ENCODE results near the gene TAP1.

TAP1 gene

DNA sequence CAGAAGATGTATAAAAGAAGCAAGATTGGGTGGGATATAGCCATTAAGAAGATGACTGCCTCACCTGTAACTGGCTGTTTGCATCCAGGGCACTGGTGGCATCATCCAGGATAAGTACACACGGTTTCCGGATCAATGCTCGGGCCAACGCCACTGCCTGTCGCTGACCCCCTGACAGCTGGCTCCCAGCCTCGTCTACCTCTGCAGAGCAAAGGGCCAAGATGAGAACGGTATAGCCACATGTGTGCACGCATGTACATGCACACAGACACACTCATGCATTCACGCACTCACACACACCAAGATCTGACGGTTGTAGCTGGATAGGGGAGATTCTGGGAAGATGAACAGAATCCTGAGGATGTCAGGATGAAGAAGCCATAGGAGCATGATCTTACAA lies 6.5 kb downstream of the TAP1 start:
- CTCF ChIA-PET: interaction anchor here (0.6 kb wide), 1 partner anchor 576 kb away, joined by 3 read pairs; no protein-coding TSS in a partner anchor
- no peak for DNase-seq (ENCODE audit: low spot score)
- TF ChIP-seq, protein P1, sequence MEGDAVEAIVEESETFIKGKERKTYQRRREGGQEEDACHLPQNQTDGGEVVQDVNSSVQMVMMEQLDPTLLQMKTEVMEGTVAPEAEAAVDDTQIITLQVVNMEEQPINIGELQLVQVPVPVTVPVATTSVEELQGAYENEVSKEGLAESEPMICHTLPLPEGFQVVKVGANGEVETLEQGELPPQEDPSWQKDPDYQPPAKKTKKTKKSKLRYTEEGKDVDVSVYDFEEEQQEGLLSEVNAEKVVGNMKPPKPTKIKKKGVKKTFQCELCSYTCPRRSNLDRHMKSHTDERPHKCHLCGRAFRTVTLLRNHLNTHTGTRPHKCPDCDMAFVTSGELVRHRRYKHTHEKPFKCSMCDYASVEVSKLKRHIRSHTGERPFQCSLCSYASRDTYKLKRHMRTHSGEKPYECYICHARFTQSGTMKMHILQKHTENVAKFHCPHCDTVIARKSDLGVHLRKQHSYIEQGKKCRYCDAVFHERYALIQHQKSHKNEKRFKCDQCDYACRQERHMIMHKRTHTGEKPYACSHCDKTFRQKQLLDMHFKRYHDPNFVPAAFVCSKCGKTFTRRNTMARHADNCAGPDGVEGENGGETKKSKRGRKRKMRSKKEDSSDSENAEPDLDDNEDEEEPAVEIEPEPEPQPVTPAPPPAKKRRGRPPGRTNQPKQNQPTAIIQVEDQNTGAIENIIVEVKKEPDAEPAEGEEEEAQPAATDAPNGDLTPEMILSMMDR (conservative IDR thresholded peaks at IDR 0.05; ENCODE audit: low read depth): no peak
- H3K27ac ChIP-seq: no peak overlapping the region
- POLR2A ChIA-PET (ENCODE audit: low non-redundant PET): no interaction called here

DNA sequence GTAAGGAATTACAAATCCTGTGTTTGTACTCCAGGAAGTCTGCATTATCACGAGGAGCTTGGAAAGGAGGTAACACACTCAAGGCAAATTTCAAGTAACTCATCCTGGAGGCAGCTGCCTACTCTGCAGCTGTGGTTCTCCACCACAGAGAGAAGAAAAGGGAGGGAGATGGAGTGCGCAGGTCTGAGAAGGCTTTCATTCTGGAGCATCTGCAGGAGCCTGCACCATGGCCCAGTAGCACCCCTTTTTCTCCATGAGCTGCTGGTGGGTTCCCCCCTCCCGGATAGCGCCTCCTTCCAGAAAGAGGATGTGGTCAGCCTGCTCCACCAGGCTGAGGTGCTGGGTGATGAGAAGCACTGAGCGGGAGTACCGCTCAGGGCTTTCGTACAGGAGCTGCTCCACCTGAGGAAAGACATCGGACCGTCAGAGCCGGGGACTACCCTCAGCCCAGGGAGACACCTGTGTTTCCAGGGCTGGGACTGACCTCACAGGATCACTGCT lies 8.1 kb downstream of the TAP1 start:
- TF ChIP-seq, protein P1 (conservative IDR thresholded peaks at IDR 0.05; ENCODE audit: low read depth): no peak
- ChIA-PET CTCF (interaction anchor here (0.5 to 2.4 kb wide), 4 partner anchors 9 to 184 kb away, joined by 4 to 10 read pairs (median 6); partner anchors contain the start of genes PSMB9 and TAP1), POLR2A (ENCODE audit: low non-redundant PET) (interaction anchor here (1.9 kb wide), 1 partner anchor 8 kb away, joined by 8 read pairs; the partner anchor contains the start of genes PSMB9 and TAP1)
- no peak for DNase-seq (ENCODE audit: low spot score)
- H3K27ac ChIP-seq: peak overlapping the region; percentile 85

DNA sequence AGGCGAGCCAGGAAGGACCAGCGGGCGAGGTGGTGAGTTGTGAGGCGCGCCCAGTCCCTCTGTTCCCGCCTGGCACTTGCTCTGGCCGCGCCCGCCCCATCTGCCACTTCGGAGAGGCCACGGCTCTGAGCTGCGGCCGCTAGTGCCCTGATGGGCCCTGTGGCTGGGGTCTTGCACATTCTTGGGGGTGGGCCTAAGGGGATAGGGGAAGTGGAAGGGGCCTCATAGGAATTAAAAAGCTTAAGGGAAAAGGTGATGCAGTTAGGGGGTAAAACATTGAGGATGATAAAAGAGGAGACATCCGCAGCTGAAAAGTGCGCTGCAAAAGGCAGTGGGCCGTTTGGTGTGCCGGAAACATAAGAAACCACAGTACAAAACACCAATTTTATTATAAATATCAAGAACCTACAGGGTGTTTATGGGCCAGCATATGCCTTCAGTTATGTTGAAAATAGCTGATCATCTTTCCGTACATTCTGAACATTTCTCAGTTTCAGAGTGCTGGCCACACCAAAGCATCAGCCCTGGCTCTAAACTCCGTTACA lies 8.6 kb downstream of the TAP1 start:
- ChIA-PET POLR2A (ENCODE audit: low non-redundant PET) (interaction anchor here (1.9 kb wide), 1 partner anchor 9 kb away, joined by 8 read pairs; the partner anchor contains the start of genes PSMB9 and TAP1), CTCF (interaction anchor here (0.6 to 2.4 kb wide), 4 partner anchors 9 to 184 kb away, joined by 4 to 10 read pairs (median 6); partner anchors contain the start of genes PSMB9 and TAP1)
- TF ChIP-seq, protein P1 (conservative IDR thresholded peaks at IDR 0.05; ENCODE audit: low read depth): no peak
- peak overlapping the region; percentile 85 for H3K27ac ChIP-seq
- no peak for DNase-seq (ENCODE audit: low spot score)

DNA sequence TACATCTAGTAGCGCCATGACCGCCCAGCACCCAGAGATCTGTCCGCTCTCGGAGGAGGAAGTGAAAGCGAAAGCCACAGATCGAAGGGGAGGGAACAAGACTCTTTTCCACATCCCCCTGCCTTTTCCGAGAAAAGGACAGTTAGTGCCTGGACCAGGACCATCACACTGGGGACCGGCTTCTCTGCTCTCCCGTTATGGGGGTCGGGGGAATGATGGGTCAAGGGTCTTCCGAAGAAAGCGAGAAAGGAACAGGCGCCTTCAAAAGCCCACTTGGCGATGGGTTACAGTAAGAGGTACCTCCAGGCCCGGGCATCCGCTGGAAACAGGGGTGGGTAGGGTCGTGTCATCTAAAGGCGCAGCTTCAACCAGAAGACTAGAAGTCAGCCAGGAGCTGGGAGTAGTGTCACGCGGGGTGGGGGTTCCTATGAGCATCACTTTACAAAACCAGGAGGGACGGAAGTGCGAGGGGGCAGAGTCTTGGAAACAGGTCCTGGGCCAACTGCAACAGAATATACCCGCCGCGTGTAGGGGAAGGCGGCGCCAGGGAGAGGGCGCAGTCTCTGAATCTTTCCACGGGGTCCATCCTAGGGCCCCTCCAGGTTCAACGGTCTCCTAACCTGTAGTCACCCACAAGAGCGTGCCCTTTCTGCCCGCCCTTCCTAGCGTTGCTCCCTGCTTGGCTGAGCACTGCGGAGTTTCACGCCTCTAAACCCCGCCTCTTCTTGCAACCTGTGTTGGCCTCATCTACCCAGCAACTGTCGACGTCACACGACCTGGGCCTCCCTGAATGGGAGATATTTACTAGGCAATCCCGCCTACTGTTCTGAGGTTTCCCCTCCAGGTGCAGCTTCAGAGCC lies 9.3 kb downstream of the TAP1 start, which contains the start of gene PSMB8:
PSMB8 (minus strand) TSS at position 69 of the 860 bp plus-strand sequence; CDS start at position 18, 51 bp downstream.
- POLR2A ChIA-PET (ENCODE audit: low non-redundant PET): interaction anchor here (1.9 kb wide), 1 partner anchor 9 kb away, joined by 8 read pairs; the partner anchor contains the start of genes PSMB9 and TAP1
- peak within 1 kb of the TSS; percentile 85 for H3K27ac ChIP-seq
- TF ChIP-seq, protein P1 (conservative IDR thresholded peaks at IDR 0.05; ENCODE audit: low read depth): no peak

DNA sequence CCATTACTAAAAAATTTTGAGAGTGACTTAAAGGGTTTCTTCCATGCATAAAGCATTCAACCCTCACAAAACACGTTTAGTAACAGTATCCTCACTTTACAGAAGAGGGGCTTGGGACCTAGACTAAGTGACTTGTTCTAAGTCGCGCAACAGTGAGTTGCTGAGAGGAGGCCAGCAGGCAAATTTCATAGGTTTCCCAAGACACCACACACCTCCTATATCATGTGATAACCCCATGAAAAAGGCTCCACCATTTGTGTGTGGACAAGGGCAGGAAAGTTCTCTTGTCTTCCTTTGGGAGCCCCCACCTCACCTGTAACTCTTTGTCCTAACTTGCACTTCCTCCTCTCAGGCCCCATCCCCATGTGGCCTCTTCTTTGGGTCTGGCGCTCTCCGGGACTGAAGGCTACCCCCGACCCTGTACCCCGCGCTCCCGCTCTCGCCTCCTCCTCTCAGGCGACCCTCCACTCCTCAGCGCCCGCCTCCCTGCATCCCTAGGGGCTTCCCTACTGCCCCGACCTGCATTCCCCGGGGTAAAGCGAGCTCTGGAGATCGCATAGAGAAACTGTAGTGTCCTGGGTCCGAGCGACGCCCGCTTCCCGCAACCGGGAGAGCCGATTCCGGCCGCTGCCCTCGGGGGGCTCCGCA lies 10.0 kb downstream of the TAP1 start:
- CTCF ChIA-PET: interaction anchor here (0.6 to 1.7 kb wide), 3 partner anchors 18 to 417 kb away, joined by 3 to 6 read pairs (median 4); no protein-coding TSS in a partner anchor
- peak overlapping the region; percentile 85 for H3K27ac ChIP-seq

More for the DNA sequence above, 9.3 kb downstream of the TAP1 start, which contains the start of gene PSMB8:
- peak; percentile 94 for DNase-seq (ENCODE audit: low spot score)
- CTCF ChIA-PET: interaction anchor here (0.6 to 2.4 kb wide), 4 partner anchors 10 to 417 kb away, joined by 3 to 10 read pairs (median 6); partner anchors contain the start of genes PSMB9 and TAP1

More for the DNA sequence above, 10.0 kb downstream of the TAP1 start:
- POLR2A ChIA-PET (ENCODE audit: low non-redundant PET): interaction anchor here (1.9 kb wide), 1 partner anchor 10 kb away, joined by 8 read pairs; the partner anchor contains the start of genes PSMB9 and TAP1
- TF ChIP-seq, protein P1 (conservative IDR thresholded peaks at IDR 0.05; ENCODE audit: low read depth): no peak
- DNase-seq (ENCODE audit: low spot score): no peak
